GM12878 (cell line): ENCODE measurements around the gene TOMT. TPM values are rescaled to one million over a fixed set of nuclear protein-coding genes. Genes with fewer than 3 reads are reported as not detected.
"Not testable (repeated sequence)": the region's sequence is repeated elsewhere in the genome, so short reads cannot be mapped to it uniquely, and the experiment has no call there.

Source experiments
- ATAC-seq: fragments of 200-7000 bp; cut with Tn5 transposase; 3 replicates; pipeline ENCODE4 v1.9.1; 2020; ENCODE audit warnings: mild to moderate bottlenecking, moderate library complexity
- BruUV-seq: library from RNA; stranded (reverse); fragments of 400-500 nt; replicated peaks from 2 replicates; lab custom pipeline; 2021; lab: Mats Ljungman, UMichigan
- CTCF ChIA-PET: fragments of 300-600 bp; sonication (Branson Sonifier 250); formaldehyde crosslinking; extraction: SDS; loops from one replicate; lab custom pipeline; 2021; ENCODE audit warnings: inconsistent platforms; lab: Yijun Ruan, JAX
- POLR2A ChIA-PET: fragments of 350-600 bp; formaldehyde crosslinking; extraction: SDS; loops from one replicate; lab custom pipeline; 2021; ENCODE audit warnings: inconsistent platforms; lab: Charles Lee
- RAD21 ChIA-PET: fragments of 300-600 bp; sonication (Branson Sonifier 250); formaldehyde crosslinking; loops from one replicate; lab custom pipeline; 2023; ENCODE audit warnings: antibody characterized with exemption; ENCODE audit not compliant: unreplicated experiment; lab: Charles Lee
- SMC1A ChIA-PET: fragments of 300-600 bp; sonication (Branson Sonifier 250); formaldehyde crosslinking; loops from one replicate; lab custom pipeline; 2023; ENCODE audit not compliant: unreplicated experiment, uncharacterized antibody; lab: Charles Lee
- DNase-seq: peaks from one replicate; pipeline ENCODE4 v3.0.0-alpha.2; 2011; ENCODE audit warnings: low read depth, low spot score
- FAIRE-seq: peaks from 3 replicates; lab custom pipeline; 2011; peaks lifted over from hg19 to GRCh38; lab: Jason Lieb, UNC
- H2AFZ ChIP-seq: 2 replicates; pipeline ENCODE4 v1.6.0; 2011; ENCODE audit warnings: low read depth, low read length, control low read depth; ENCODE audit not compliant: control insufficient read depth
- H3K27ac ChIP-seq: 2 replicates; pipeline ENCODE4 v1.5.1; 2011; ENCODE audit warnings: control low read depth; ENCODE audit not compliant: control insufficient read depth, insufficient read depth
- H3K27me3 ChIP-seq, 2 experiments: replicated peaks in 1 of 2; 2 replicates each; pipeline versions ENCODE4 v1.6.0 to v1.6.1; 2011; ENCODE audit warnings: low read length in 1 of 2; ENCODE audit not compliant: control insufficient read depth in 2 of 2, insufficient read depth in 2 of 2
- H3K36me3 ChIP-seq, 2 experiments: 2 replicates each; pipeline ENCODE4 v1.5.1; 2011; ENCODE audit warnings: low read length in 1 of 2; ENCODE audit not compliant: control insufficient read depth in 2 of 2, insufficient read depth in 2 of 2
- H3K4me1 ChIP-seq: 2 replicates; pipeline ENCODE4 v1.6.1; 2011; ENCODE audit warnings: mild to moderate bottlenecking, low read length, moderate library complexity, mixed read lengths; ENCODE audit not compliant: control insufficient read depth, insufficient read depth
- H3K4me2 ChIP-seq: 2 replicates; pipeline ENCODE4 v1.6.0; 2011; ENCODE audit warnings: control low read depth; ENCODE audit not compliant: control insufficient read depth, insufficient read depth
- H3K4me3 ChIP-seq: fragments of 200-600 bp; sonication (generic); 2 replicates; pipeline ENCODE4 v1.5.1; 2016
- H3K79me2 ChIP-seq: 2 replicates; pipeline ENCODE4 v1.6.0; 2011; ENCODE audit warnings: low read length; ENCODE audit not compliant: control insufficient read depth, insufficient read depth
- H3K9ac ChIP-seq: 2 replicates; pipeline ENCODE4 v1.8.0; 2011; ENCODE audit warnings: low read length, control low read depth, mixed read lengths; ENCODE audit not compliant: control insufficient read depth, insufficient read depth
- H3K9me3 ChIP-seq: replicated peaks from 3 replicates; pipeline ENCODE4 v1.5.1; 2011; ENCODE audit warnings: mild to moderate bottlenecking, low read length; ENCODE audit not compliant: control insufficient read depth, insufficient read depth
- H4K20me1 ChIP-seq: 2 replicates; pipeline ENCODE4 v1.6.0; 2011; ENCODE audit not compliant: control insufficient read depth, insufficient read depth
- IKZF1 ChIP-seq: fragments of 450-650 bp; conservative IDR thresholded peaks from 2 replicates; pipeline ENCODE4 v1.6.1; 2017; ENCODE audit warnings: antibody characterized with exemption, mild to moderate bottlenecking
- KDM1A ChIP-seq: fragments of 200-600 bp; sonication (generic); IDR thresholded peaks from 2 replicates; pipeline ENCODE4 v1.6.1; 2016; ENCODE audit warnings: borderline replicate concordance
- NRF1 ChIP-seq: conservative IDR thresholded peaks from 2 replicates; pipeline ENCODE4 v1.6.1; 2011; ENCODE audit warnings: mild to moderate bottlenecking, low read depth, low read length, improper control_type of control experiment
- SKIL ChIP-seq: fragments of 450-650 bp; IDR thresholded peaks from 2 replicates; pipeline ENCODE4 v1.6.1; 2017; ENCODE audit warnings: mild to moderate bottlenecking, low read depth, inconsistent platforms; ENCODE audit not compliant: poor library complexity, severe bottlenecking
- SMARCA5 ChIP-seq: fragments of 450-650 bp; IDR thresholded peaks from 2 replicates; pipeline ENCODE4 v1.6.1; 2017; ENCODE audit warnings: mild to moderate bottlenecking
- TCF12 ChIP-seq: IDR thresholded peaks from 2 replicates; pipeline ENCODE4 v1.6.1; 2011; ENCODE audit warnings: low read depth, mild to moderate bottlenecking, low read length
- WGBS: methylation state at CpG from one replicate; pipeline ENCODE4 v1.1.6; 2016; ENCODE audit warnings: low lambda C conversion rate; ENCODE audit not compliant: insufficient replicate concordance, insufficient coverage; ENCODE audit errors: missing lambda C conversion rate; 5-methylcytosine and 5-hydroxymethylcytosine counted together
- in situ Hi-C: fragments of 300-500 bp; cut with MboI; formaldehyde crosslinking; loops from 9 replicates; pipeline ENCODE4 v1.14.3; 2018; ENCODE audit warnings: mixed read lengths
- intact Hi-C: fragments of 100-400 bp; cut with micrococcal nuclease; formaldehyde crosslinking; loops from one replicate; pipeline ENCODE4 v1.14.2; 2022; ENCODE audit not compliant: unreplicated experiment
- polyA plus RNA-seq, 11 experiments: library from polyadenylated mRNA; depleted of rRNA in 4 of 11; unstranded in 6 of 11; stranded (reverse) in 5 of 11; fragments of >200 nt; fragmentation: Nextera tagmentation in 4 of 11; fragmentation: Illumina TruSeq in 1 of 11; extraction: Ambion mirVana in 4 of 11; extraction: Trizol in 1 of 11; gene quantifications; 1 replicate in 1 of 11; 2 replicates in 10 of 11; pipeline versions ENCODE4 v1.2.1 to v1.2.3, GENCODE V29; 2011 to 2016; ENCODE audit warnings: inconsistent platforms in 2 of 11, missing spikeins in 2 of 11, low read depth in 1 of 11
- total RNA-seq, 4 experiments: library from RNA; depleted of rRNA in 3 of 4; stranded (reverse); fragments of >200 nt in 3 of 4; fragmentation: Illumina TruSeq in 1 of 4; extraction: Trizol in 1 of 4; gene quantifications; 2 replicates each; pipeline versions ENCODE4 v1.2.1 to v1.2.3, GENCODE V29; 2013 to 2021

Gene TOMT
- total and polyA plus RNA-seq, 10 of the 15 experiments (the other 5 are each of a cell fraction or from before 2014, with no cell fraction given), result not detected

- no peaks in the 10 kb centered on the region for H3K27me3 ChIP-seq
- POLR2A ChIA-PET, result no interaction called here
- TF ChIP-seq NRF1, result no peak
- TF ChIP-seq SKIL, result no peak
- TF ChIP-seq KDM1A, result no peak
- no peak for TF ChIP-seq SMARCA5
- TF ChIP-seq IKZF1, result no peak
- no peak for TF ChIP-seq TCF12
- TF ChIP-seq, all 136 proteins: peak for 0
- DNase-seq (no peak), FAIRE-seq (no peak), ATAC-seq (no peak)
- intact Hi-C loops, result no loop called here
- Histone ChIP-seq H3K36me3 (no peaks in the 10 kb centered on the region), H3K9me3 (no peaks in the 10 kb centered on the region), H3K4me1 (no peaks in the 10 kb centered on the region), H4K20me1 (no peaks in the 10 kb centered on the region), H2AFZ (no peak overlapping the region), H3K4me3 (no peak overlapping the region), H3K9ac (no peak overlapping the region), H3K27ac (no peak overlapping the region), H3K79me2 (no peaks in the 10 kb centered on the region), H3K4me2 (no peak overlapping the region)
- ChIA-PET CTCF (no interaction called here), RAD21 (interaction anchor here (1.2 kb wide), 1 partner anchor 173 kb away, joined by 3 read pairs; no protein-coding TSS in a partner anchor), SMC1A (no interaction called here)
- in situ Hi-C loops, result no loop called here
- no TSS peak for BruUV-seq
- 35% methylated on average over 4 of the region's 4 CpGs for WGBS
Measured at GRCh38 chr11:72150882-72151281, 45.2 kb downstream of the TOMT start.

DNA sequence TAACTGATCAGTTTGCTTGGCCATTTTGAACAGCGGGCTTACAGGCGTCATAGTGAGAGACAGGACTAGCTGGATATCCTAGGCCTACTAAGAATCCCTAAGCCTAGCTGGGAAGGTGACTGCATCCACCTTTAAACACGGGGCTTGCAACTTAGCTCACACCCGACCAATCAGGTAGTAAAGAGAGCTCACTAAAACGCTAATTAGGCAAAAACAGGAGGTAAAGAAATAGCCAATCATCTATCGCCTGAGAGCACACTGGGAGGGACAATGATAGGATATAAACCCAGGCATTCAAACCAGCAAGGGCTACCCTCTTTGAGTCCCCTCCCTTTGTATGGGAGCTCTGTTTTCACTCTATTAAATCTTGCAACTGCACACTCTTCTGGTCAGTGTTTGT is 48.1 kb downstream of the TOMT start:
- H3K27ac ChIP-seq, H3K9ac ChIP-seq, H3K4me2 ChIP-seq, in situ Hi-C loops, POLR2A ChIA-PET, H3K9me3 ChIP-seq, H3K4me1 ChIP-seq, H3K36me3 ChIP-seq, H2AFZ ChIP-seq, H3K4me3 ChIP-seq, DNase-seq, H4K20me1 ChIP-seq, H3K27me3 ChIP-seq, intact Hi-C loops, FAIRE-seq, BruUV-seq, ATAC-seq, H3K79me2 ChIP-seq: not testable (repeated sequence)
- CTCF ChIA-PET, result interaction anchor here (0.7 to 7.3 kb wide), 5 partner anchors 9 to 341 kb away, joined by 3 to 52 read pairs (median 4); no protein-coding TSS in a partner anchor
- SMC1A ChIA-PET, result interaction anchor here (3.6 kb wide), 1 partner anchor 10 kb away, joined by 17 read pairs; no protein-coding TSS in a partner anchor
- RAD21 ChIA-PET, result interaction anchor here (1.0 to 1.6 kb wide), 3 partner anchors 9 to 175 kb away, joined by 3 to 4 read pairs (median 3); no protein-coding TSS in a partner anchor
- whole genome bisulfite sequencing, result 52% methylated on average over 6 of the region's 6 CpGs
